Thymus (tissue), 11 donors: ENCODE results near the gene CCT7. TPM values are rescaled to one million over a fixed set of nuclear protein-coding genes. Genes with fewer than 3 reads are reported as not detected.
A peak's percentile ranks its signal among the peaks of the same experiment; 100 is the strongest.

ENCODE experiments used
- DNase-seq, 9 donors: peaks; one replicate each; pipeline ENCODE4 v3.0.0-alpha.2; 2013; ENCODE audit warnings: low spot score in 9 of 9, low read depth in 6 of 9, missing footprints in 1 of 9
- H3K27ac ChIP-seq, 2 donors: one replicate each; pipeline ENCODE4 v1.5.1; 2013; ENCODE audit warnings: control low read depth in 1 of 2, low read depth in 1 of 2, low read length in 1 of 2, mild to moderate bottlenecking in 1 of 2, moderate library complexity in 1 of 2
- H3K27me3 ChIP-seq, 2 donors: one replicate each; pipeline ENCODE4 v1.5.1; 2013; ENCODE audit warnings: low read length in 1 of 2; ENCODE audit not compliant: control insufficient read depth in 2 of 2, insufficient read depth in 1 of 2
- H3K36me3 ChIP-seq, 2 donors: one replicate each; pipeline ENCODE4 v1.5.1; 2013; ENCODE audit warnings: low read length in 1 of 2, mild to moderate bottlenecking in 1 of 2, moderate library complexity in 1 of 2; ENCODE audit not compliant: control insufficient read depth in 2 of 2, insufficient read depth in 2 of 2
- H3K4me1 ChIP-seq, 2 donors: one replicate each; pipeline ENCODE4 v1.5.1; 2013; ENCODE audit warnings: low read length in 2 of 2; ENCODE audit not compliant: control insufficient read depth in 2 of 2, insufficient read depth in 2 of 2
- H3K4me3 ChIP-seq, 2 donors: one replicate each; pipeline ENCODE4 v1.5.1; 2013; ENCODE audit warnings: low read length in 2 of 2, control low read depth in 1 of 2, mild to moderate bottlenecking in 1 of 2
- H3K9me3 ChIP-seq, 2 donors: one replicate each; pipeline ENCODE4 v1.5.1; 2013; ENCODE audit warnings: low read length in 1 of 2, mild to moderate bottlenecking in 1 of 2; ENCODE audit not compliant: control insufficient read depth in 2 of 2, insufficient read depth in 1 of 2
- WGBS: extraction: QIAGEN DNeasy Blood & Tissue Kit; methylation state at CpG from one replicate; pipeline ENCODE4 v1.1.7; 2013; 5-methylcytosine and 5-hydroxymethylcytosine counted together
- polyA plus RNA-seq: library from polyadenylated mRNA; stranded (reverse); fragments of 200-250 nt; gene quantifications from one replicate; pipeline ENCODE4 v1.2.3, GENCODE V29; 2013
- total RNA-seq: library from RNA; stranded (reverse); fragments of 120-200 nt; gene quantifications from one replicate; pipeline ENCODE4 v1.2.4, GENCODE V29; 2013
- donor health status: healthy.

CCT7 gene
- total and polyA plus RNA-seq, 2 donors, result 115 to 313 TPM

GRCh38 chr2:73268830-73269685, 35.0 kb downstream of the CCT7 start:
- Histone ChIP-seq H3K9me3 (no peaks in the 10 kb centered on the region), H3K4me1 (peaks cover 4 to 5% of the 10 kb centered on the region in 2 donors), H3K36me3 (peaks cover 3 to 7% of the 10 kb centered on the region in 2 donors), H3K27me3 (peaks cover 0 to 2% of the 10 kb centered on the region in 2 donors), H3K27ac (no peak overlapping the region), H3K4me3 (peak overlapping the region in 1 of 2 donors; percentile 48)
- DNase-seq, result peak in 8 of 9 donors; percentile 56 to 90 (median 68)
- WGBS, result 49% methylated on average over 113 of the region's 113 CpGs

GRCh38 chr2:73269686-73270465, 35.8 kb downstream of the CCT7 start:
- Histone ChIP-seq H3K27ac (no peak overlapping the region), H3K36me3 (peaks cover 0 to 3% of the 10 kb centered on the region in 2 donors), H3K27me3 (peaks cover 0 to 2% of the 10 kb centered on the region in 2 donors), H3K4me1 (peaks cover 4 to 5% of the 10 kb centered on the region in 2 donors), H3K9me3 (no peaks in the 10 kb centered on the region), H3K4me3 (peak overlapping the region; percentile 35 to 48)
- WGBS, result 51% methylated on average over 22 of the region's 22 CpGs
- DNase-seq, result no peak

- 98% methylated on average over 1 of the region's 1 CpG for WGBS
- Histone ChIP-seq H3K27me3 (peaks cover 0 to 2% of the 10 kb centered on the region in 2 donors), H3K9me3 (no peaks in the 10 kb centered on the region), H3K4me3 (no peak overlapping the region), H3K36me3 (no peaks in the 10 kb centered on the region), H3K27ac (no peak overlapping the region), H3K4me1 (peaks cover 4 to 5% of the 10 kb centered on the region in 2 donors)
- DNase-seq, result no peak
These were observed 38.2 kb downstream of the CCT7 start for GRCh38 chr2:73272270-73272669.

GRCh38 chr2:73279852-73280251, 45.7 kb downstream of the CCT7 start:
- no peak for DNase-seq
- Histone ChIP-seq H3K36me3 (no peaks in the 10 kb centered on the region), H3K27ac (no peak overlapping the region), H3K4me3 (no peak overlapping the region), H3K4me1 (peaks cover 5 to 15% of the 10 kb centered on the region in 2 donors), H3K27me3 (no peaks in the 10 kb centered on the region), H3K9me3 (no peaks in the 10 kb centered on the region)
- 95% methylated on average over 9 of the region's 9 CpGs for WGBS

GRCh38 chr2:73281244-73281643, 47.1 kb downstream of the CCT7 start:
- Histone ChIP-seq H3K36me3 (no peaks in the 10 kb centered on the region), H3K27me3 (no peaks in the 10 kb centered on the region), H3K9me3 (no peaks in the 10 kb centered on the region), H3K4me3 (no peak overlapping the region), H3K27ac (no peak overlapping the region), H3K4me1 (peaks cover 8 to 22% of the 10 kb centered on the region in 2 donors)
- no peak for DNase-seq

- no peaks in the 10 kb centered on the region for H3K9me3 ChIP-seq
- no peak for DNase-seq
- no peak overlapping the region for H3K27ac ChIP-seq
- H3K4me3 ChIP-seq, result peak overlapping the region; percentile 66 to 77
- 83% methylated on average over 5 of the region's 5 CpGs for WGBS
- H3K27me3 ChIP-seq, result peaks cover 0 to 2% of the 10 kb centered on the region in 2 donors
- peaks cover 8 to 22% of the 10 kb centered on the region in 2 donors for H3K4me1 ChIP-seq
- H3K36me3 ChIP-seq, result no peaks in the 10 kb centered on the region
These were observed 48.9 kb downstream of the CCT7 start for GRCh38 chr2:73282924-73283544.

GRCh38 chr2:73283545-73284295, 49.6 kb downstream of the CCT7 start:
- 7% methylated on average over 43 of the region's 43 CpGs for WGBS
- no peaks in the 10 kb centered on the region for H3K36me3 ChIP-seq
- peak in 1 of 9 donors; percentile 43 for DNase-seq
- H3K9me3 ChIP-seq, result no peaks in the 10 kb centered on the region
- H3K27me3 ChIP-seq, result peaks cover 0 to 9% of the 10 kb centered on the region in 2 donors
- peak overlapping the region; percentile 66 to 77 for H3K4me3 ChIP-seq
- peaks cover 8 to 22% of the 10 kb centered on the region in 2 donors for H3K4me1 ChIP-seq
- peak overlapping the region; percentile 26 to 32 for H3K27ac ChIP-seq

GRCh38 chr2:73284296-73285158, 50.4 kb downstream of the CCT7 start, which contains the start of gene FBXO41:
Gene FBXO41 (minus strand): TSS chr2:73284478. CDS start chr2:73269630, 14,848 bp downstream.
- no peaks in the 10 kb centered on the region for H3K36me3 ChIP-seq
- no peaks in the 10 kb centered on the region for H3K9me3 ChIP-seq
- peaks cover 0 to 17% of the 10 kb centered on the region in 2 donors for H3K27me3 ChIP-seq
- DNase-seq, result peak; percentile 66 to 93 (median 76)
- peaks cover 8 to 22% of the 10 kb centered on the region in 2 donors for H3K4me1 ChIP-seq
- peak within 1 kb of the TSS; percentile 66 to 77 for H3K4me3 ChIP-seq
- WGBS, result 1% methylated on average over 68 of the region's 69 CpGs
- H3K27ac ChIP-seq, result peak within 1 kb of the TSS; percentile 83
